Keratinocyte (primary cell): ENCODE data around the gene BSPRY.

Experiments used
- CTCF ChIP-seq, 3 experiments: IDR thresholded peaks in 1 of 3; conservative IDR thresholded peaks in 1 of 3; optimal IDR thresholded peaks in 1 of 3; 2 replicates in 2 of 3; 3 replicates in 1 of 3; pipeline versions ENCODE3 to v1.5.1; 2011; ENCODE audit warnings: low read length in 3 of 3, mild to moderate bottlenecking in 3 of 3, moderate library complexity in 2 of 3, control low read depth in 1 of 3, inconsistent platforms in 1 of 3; ENCODE audit not compliant: insufficient read depth in 2 of 3; ENCODE audit errors: extremely low read depth in 1 of 3
- EZH2 ChIP-seq: IDR thresholded peaks from one replicate; pipeline ENCODE4 v1.6.1; 2012; ENCODE audit warnings: inconsistent platforms, mild to moderate bottlenecking, low read length, moderate library complexity

GRCh38 chr9:113369855-113370140, 20.5 kb downstream of the BSPRY start:
- TF ChIP-seq CTCF (optimal IDR thresholded peaks at IDR 0.05 in 1 of 3, IDR thresholded peaks at IDR 0.05 in 1 of 3, conservative IDR thresholded peaks at IDR 0.05 in 1 of 3; ENCODE audit: extremely low read depth in 1 of 3, insufficient read depth in 2 of 3, low read length in 3 of 3) (no peak), EZH2 (no peak)
